Skin of body (tissue), 2 donors: ENCODE data around the gene FFAR1. TPM values are rescaled to one million over a fixed set of nuclear protein-coding genes. Genes with fewer than 3 reads are reported as not detected.

Experiments used
- DNase-seq: peaks from one replicate; lab custom pipeline; 2025; lab: John Stamatoyannopoulos, UW
- total RNA-seq: library from RNA; depleted of rRNA; stranded (reverse); fragments of >200 nt; gene quantifications from one replicate; pipeline ENCODE4 v1.2.3, GENCODE V29; 2014

FFAR1 gene
- total RNA-seq, 1 donor from 2014 or later = not detected

- no peak for DNase-seq
Observed at GRCh38 chr19:35388277-35389054, 40.8 kb downstream of the FFAR1 start.

DNA sequence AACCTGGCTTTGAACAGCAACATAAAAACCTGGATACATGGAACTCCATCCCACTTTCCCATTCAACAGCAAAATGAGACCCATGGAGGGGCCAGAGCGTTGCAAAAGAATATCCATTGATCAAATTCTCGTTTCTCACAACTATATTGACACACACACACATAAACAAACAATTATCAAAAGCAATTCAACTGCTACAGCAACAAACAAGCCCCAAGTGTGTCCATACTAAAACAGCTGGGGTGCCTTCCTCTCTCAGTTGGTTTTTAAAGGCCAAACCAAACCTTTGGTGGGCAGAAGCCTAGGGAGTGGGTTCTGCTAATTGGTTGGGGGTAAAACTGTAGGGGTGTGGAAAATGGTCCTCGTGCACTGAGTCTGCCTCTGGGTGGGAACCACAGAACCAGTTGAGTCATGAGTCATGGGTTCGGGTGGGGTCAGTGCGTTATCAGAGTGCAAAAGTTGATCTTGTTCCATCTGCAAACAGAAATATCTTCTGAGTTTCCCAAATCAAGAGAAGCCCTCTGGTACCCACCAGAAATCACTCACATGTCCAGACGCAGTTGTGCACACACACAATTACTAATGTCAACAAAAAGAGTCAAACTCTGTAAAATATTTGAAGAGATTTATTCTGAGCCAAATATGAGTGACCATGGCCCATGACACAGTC lies 41.6 kb downstream of the FFAR1 start:
- DNase-seq = no peak

DNA sequence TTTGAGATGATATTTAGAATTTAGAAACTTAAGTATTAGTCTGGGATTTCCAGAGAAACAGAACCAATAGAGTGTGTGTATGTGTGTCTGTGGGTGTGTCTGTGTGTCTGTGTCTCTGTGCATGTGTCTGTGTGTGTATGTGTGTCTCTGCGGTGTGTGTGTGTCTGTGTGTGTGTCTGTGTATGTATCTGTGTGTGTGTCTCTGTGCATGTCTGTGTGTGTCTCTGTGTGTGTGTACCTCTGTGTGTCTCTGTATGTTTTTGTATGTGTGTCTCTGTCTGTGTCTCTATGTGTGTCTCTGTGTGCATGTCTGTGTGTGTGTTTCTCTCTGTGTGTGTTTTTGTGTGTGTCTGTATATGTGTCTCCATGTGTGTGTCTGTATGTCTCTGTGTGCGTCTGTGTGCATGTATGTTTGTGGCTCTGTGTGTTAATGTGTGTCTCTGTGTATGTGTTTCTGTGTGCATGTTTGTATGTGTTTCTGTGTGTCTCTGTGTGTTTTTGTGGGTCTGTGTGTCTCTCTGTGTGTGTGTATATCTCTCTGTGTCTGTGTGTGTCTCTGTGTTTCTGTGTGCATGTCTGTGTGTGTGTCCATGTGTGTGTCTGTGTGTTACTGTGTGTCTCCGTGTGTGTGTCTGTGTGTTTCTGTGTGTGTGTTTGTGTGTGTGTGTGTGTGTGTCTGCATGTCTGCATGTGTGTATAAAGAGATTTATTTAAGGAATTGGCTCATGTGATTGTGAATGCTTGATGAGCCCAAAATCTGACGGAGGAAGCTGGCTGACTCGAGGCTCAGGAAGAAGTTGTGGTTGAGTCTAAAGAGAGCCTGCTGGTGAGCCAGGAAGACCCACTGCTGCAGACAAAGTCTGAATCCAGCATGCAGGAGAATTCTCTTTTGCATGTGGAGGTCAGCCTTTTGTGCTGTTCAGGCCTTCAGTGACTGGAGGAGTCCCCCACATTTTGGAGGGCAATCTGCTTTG lies 45.3 kb downstream of the FFAR1 start:
- no peak for DNase-seq

DNA sequence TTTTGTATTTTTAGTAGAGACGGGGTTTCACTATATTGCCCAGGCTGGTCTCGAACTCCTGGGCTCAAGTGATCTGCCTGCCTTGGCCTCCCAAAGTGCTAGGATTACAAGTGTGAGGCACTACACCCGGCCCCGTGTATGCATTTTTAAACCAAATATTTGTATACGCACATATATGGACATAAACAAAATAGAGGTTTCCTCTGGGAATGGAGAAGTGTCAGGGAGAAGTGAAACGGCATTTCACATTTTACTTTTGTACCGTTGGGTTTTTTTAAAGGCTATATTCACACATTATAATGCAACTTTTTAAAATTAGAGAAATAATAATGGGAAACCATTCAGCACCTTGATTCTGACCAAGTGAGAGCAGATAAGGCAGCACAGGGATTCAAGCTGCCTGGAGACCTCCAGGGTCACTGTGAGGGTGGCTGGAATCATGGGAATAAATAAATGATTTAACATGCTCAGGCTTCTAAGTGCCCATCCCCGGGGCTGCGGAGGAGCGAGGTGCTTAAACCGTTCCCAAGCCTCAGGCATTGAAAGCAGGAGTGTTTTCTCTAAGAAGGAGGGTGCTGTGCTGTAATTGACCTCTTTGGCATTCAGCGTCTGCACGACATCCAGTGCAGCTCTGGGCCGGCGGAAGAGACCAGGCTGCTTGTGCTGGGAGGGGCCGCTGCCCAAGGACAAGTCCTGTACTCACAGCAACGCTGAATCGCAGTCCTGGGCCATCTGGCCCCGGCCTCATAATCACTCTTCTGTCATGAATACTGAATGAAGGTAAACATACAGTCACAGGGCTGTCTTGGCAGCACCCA lies 47.9 kb downstream of the FFAR1 start:
- no peak for DNase-seq

- no peak for DNase-seq
Observed at GRCh38 chr19:35396240-35396885, 48.7 kb downstream of the FFAR1 start.

DNA sequence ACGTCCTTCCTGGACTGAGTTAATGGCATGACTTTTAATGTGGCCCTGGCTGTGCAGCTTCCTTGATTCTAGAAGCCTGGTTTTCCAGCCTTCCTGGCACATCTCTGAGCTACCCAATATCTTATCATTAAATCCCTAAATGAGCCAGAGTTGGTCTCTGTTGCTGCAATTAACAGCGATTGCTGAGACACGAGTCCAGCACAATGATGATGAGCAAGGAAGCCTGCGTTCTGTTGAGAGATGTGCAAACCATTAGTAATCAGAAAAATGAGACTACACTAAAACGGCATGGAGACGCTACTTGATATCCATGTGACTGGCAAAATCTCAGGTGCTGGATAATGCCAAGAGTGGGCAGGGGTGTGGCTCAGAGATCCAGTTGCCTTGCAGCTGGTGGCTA lies 49.4 kb downstream of the FFAR1 start:
- DNase-seq = no peak

Other genes starting within 250 kb of the FFAR1 start
- gene FXYD3, start 232.1 kb upstream of the FFAR1 start, total RNA-seq = 75.0 TPM
- gene LGI4, start 212.8 kb upstream of the FFAR1 start, total RNA-seq = 5.7 TPM
- 17.4 TPM for gene FXYD1, start 209.1 kb upstream of the FFAR1 start, total RNA-seq
- 0.59 TPM for gene FXYD7, start 204.6 kb upstream of the FFAR1 start, total RNA-seq
- gene FXYD5, start 193.2 kb upstream of the FFAR1 start, total RNA-seq = 10.7 TPM
- gene FAM187B, start 119.2 kb upstream of the FFAR1 start, total RNA-seq = not detected
- 10.5 TPM for gene LSR, start 98.9 kb upstream of the FFAR1 start, total RNA-seq
- gene USF2, start 78.9 kb upstream of the FFAR1 start, total RNA-seq = 37.0 TPM
- gene HAMP, start 65.4 kb upstream of the FFAR1 start, total RNA-seq = not detected
- gene MAG, start 55.7 kb upstream of the FFAR1 start, total RNA-seq = 0.69 TPM
- 0.99 TPM for gene CD22, start 18.7 kb upstream of the FFAR1 start, total RNA-seq
- gene FFAR3, start 10.6 kb downstream of the FFAR1 start, total RNA-seq = 0.10 TPM
- not detected for gene GPR42, start 23.2 kb downstream of the FFAR1 start, total RNA-seq
- 0.99 TPM for gene FFAR2, start 100.4 kb downstream of the FFAR1 start, total RNA-seq
- gene KRTDAP, start 142.6 kb downstream of the FFAR1 start, total RNA-seq = 579 TPM
- 456 TPM for gene DMKN, start 165.7 kb downstream of the FFAR1 start, total RNA-seq
- 197 TPM for gene SBSN, start 180.4 kb downstream of the FFAR1 start, total RNA-seq
- gene GAPDHS, start 185.6 kb downstream of the FFAR1 start, total RNA-seq = 0.20 TPM
- 41.2 TPM for gene TMEM147, start 197.7 kb downstream of the FFAR1 start, total RNA-seq
- not detected for gene ATP4A, start 215.8 kb downstream of the FFAR1 start, total RNA-seq
- not detected for gene PMIS2, start 238.3 kb downstream of the FFAR1 start, total RNA-seq